HEK293T (cell line): ENCODE results near the gene PXMP4.

Experiments used
- CTCF ChIA-PET: fragments of 350-600 bp; formaldehyde crosslinking; extraction: SDS; loops from one replicate; lab custom pipeline; 2021; ENCODE audit warnings: antibody characterized with exemption, inconsistent platforms; lab: Yijun Ruan, JAX
- POLR2A ChIA-PET: fragments of 350-600 bp; formaldehyde crosslinking; extraction: SDS; loops from one replicate; lab custom pipeline; 2020; ENCODE audit warnings: antibody characterized with exemption, inconsistent platforms; lab: Yijun Ruan, JAX
- DNase-seq: peaks from one replicate; pipeline ENCODE4 v3.0.0; 2012; ENCODE audit warnings: mixed read lengths; ENCODE audit errors: extremely low spot score
- ARNT ChIP-seq: fragments of 450-650 bp; IDR thresholded peaks from 2 replicates; pipeline ENCODE4 v1.6.1; 2017; ENCODE audit warnings: mild to moderate bottlenecking
- BHLHE40 ChIP-seq: fragments of 450-650 bp; IDR thresholded peaks from 2 replicates; pipeline ENCODE4 v1.6.1; 2016; ENCODE audit warnings: mild to moderate bottlenecking, moderate library complexity, borderline replicate concordance
- CTBP1 ChIP-seq: fragments of 450-650 bp; IDR thresholded peaks from 2 replicates; pipeline ENCODE4 v1.6.1; 2016; ENCODE audit warnings: borderline replicate concordance
- ELF4 ChIP-seq: fragments of 450-650 bp; IDR thresholded peaks from 2 replicates; pipeline ENCODE4 v1.6.1; 2017; ENCODE audit warnings: antibody characterized with exemption
- FOXA1 ChIP-seq: fragments of 450-650 bp; IDR thresholded peaks from 2 replicates; pipeline ENCODE4 v1.6.1; 2016; ENCODE audit warnings: mild to moderate bottlenecking
- FOXK2 ChIP-seq: fragments of 450-650 bp; IDR thresholded peaks from 2 replicates; pipeline ENCODE4 v1.6.1; 2016; ENCODE audit warnings: mild to moderate bottlenecking
- FOXM1 ChIP-seq: fragments of 450-650 bp; IDR thresholded peaks from 2 replicates; pipeline ENCODE4 v1.6.1; 2017; ENCODE audit warnings: mild to moderate bottlenecking, borderline replicate concordance
- HDGF ChIP-seq: fragments of 450-650 bp; IDR thresholded peaks from 2 replicates; pipeline ENCODE4 v1.6.1; 2017; ENCODE audit warnings: antibody characterized with exemption, borderline replicate concordance
- L3MBTL2 ChIP-seq: fragments of 450-650 bp; conservative IDR thresholded peaks from 2 replicates; pipeline ENCODE4 v1.6.1; 2016; ENCODE audit warnings: mild to moderate bottlenecking
- LEF1 ChIP-seq: fragments of 450-650 bp; IDR thresholded peaks from 2 replicates; pipeline ENCODE4 v1.6.1; 2017; ENCODE audit warnings: mild to moderate bottlenecking, borderline replicate concordance
- NFRKB ChIP-seq: fragments of 450-650 bp; IDR thresholded peaks from 2 replicates; pipeline ENCODE4 v1.6.1; 2016; ENCODE audit warnings: mild to moderate bottlenecking, moderate library complexity
- PKNOX1 ChIP-seq: fragments of 450-650 bp; IDR thresholded peaks from 2 replicates; pipeline ENCODE4 v1.6.1; 2016
- SP1 ChIP-seq: fragments of 450-650 bp; IDR thresholded peaks from 2 replicates; pipeline ENCODE4 v1.6.1; 2017
- SUZ12 ChIP-seq: fragments of 450-650 bp; IDR thresholded peaks from 2 replicates; pipeline ENCODE4 v1.6.1; 2016; ENCODE audit warnings: mild to moderate bottlenecking
- TARDBP ChIP-seq: fragments of 450-650 bp; IDR thresholded peaks from 2 replicates; pipeline ENCODE4 v1.6.1; 2016
- ZNF384 ChIP-seq: fragments of 450-650 bp; IDR thresholded peaks from 2 replicates; pipeline ENCODE4 v1.6.1; 2016

Gene PXMP4

GRCh38 chr20:33688938-33689424 is 31.1 kb downstream of the PXMP4 start:
- TF ChIP-seq PKNOX1: no peak
- no peak for TF ChIP-seq ELF4
- ChIA-PET CTCF (no interaction called here), POLR2A (interaction anchor here (1.1 kb wide), 2 partner anchors 26 to 31 kb away, joined by 3 read pairs; partner anchors contain the start of gene PXMP4)
- no peak for DNase-seq

DNA sequence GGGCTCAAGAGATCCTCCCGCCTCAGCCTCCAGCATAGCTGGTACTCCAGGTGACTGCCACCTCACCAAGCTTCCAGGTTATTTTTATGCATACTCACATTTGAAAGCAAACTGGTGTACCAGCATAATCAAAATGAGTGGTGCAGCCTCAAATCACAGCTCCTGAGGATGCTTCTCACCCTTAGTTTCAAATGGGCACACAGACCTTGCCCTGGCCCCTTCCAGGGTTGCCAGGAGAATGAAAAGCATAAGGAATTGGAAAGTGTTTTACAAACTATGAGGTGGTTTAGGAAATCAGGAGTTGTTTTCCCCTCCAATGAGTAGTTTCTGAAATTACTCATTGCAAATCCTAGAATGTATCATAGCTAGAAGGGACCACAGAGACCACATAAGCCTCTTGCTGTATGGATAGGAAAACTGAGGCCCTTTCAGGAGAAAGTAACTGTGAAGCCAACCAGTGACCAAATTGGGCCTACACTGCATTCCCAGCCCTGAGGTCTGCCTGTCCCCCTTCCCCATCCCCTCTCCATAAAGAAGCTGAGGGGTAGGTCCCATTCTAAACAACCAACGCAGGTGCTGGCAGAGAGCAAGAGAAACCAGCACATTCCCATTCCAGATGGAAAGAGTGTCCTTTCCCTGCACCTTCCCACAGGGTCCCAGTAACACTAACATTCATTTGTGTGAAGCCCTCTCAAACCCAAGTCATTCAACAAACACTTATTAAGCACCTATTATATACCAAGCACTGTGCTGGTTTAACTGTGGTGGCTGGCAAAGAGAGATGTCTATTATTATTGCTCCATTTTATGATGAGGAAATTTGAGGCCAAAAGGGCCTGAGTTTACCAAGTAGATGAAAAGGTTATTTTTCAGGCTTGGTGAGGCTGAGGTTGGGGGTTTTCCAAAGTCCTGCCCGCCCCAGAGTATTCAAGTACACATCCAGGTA is 31.8 kb downstream of the PXMP4 start:
- DNase-seq: no peak
- TF ChIP-seq TARDBP: no peak
- TF ChIP-seq HDGF: no peak
- no peak for TF ChIP-seq FOXA1
- TF ChIP-seq FOXM1: no peak
- no peak for TF ChIP-seq CTBP1
- TF ChIP-seq SUZ12: no peak
- TF ChIP-seq BHLHE40: no peak
- no peak for TF ChIP-seq L3MBTL2
- POLR2A ChIA-PET: interaction anchor here (1.1 to 1.6 kb wide), 3 partner anchors 25 to 32 kb away, joined by 3 to 5 read pairs (median 3); partner anchors contain the start of gene PXMP4
- CTCF ChIA-PET: interaction anchor here (0.6 to 0.7 kb wide), 2 partner anchors 590 to 756 kb away, joined by 4 to 7 read pairs; no protein-coding TSS in a partner anchor

GRCh38 chr20:33687370-33687915 is 32.7 kb downstream of the PXMP4 start:
- TF ChIP-seq SP1: no peak
- no peak for TF ChIP-seq SUZ12
- TF ChIP-seq FOXA1: no peak
- TF ChIP-seq PKNOX1: no peak
- CTCF ChIA-PET: interaction anchor here (0.6 to 0.7 kb wide), 2 partner anchors 591 to 755 kb away, joined by 4 to 7 read pairs; no protein-coding TSS in a partner anchor
- no peak for DNase-seq
- POLR2A ChIA-PET: interaction anchor here (1.2 to 1.6 kb wide), 3 partner anchors 13 to 44 kb away, joined by 3 to 8 read pairs (median 5); partner anchors contain the start of genes NECAB3 and ZNF341

GRCh38 chr20:33686984-33687366 is 33.1 kb downstream of the PXMP4 start:
- ChIA-PET CTCF (interaction anchor here (0.7 kb wide), 2 partner anchors 9 to 754 kb away, joined by 3 to 4 read pairs; no protein-coding TSS in a partner anchor), POLR2A (interaction anchor here (1.2 to 1.6 kb wide), 3 partner anchors 13 to 45 kb away, joined by 3 to 8 read pairs (median 5); partner anchors contain the start of genes NECAB3 and ZNF341)
- no peak for DNase-seq
- TF ChIP-seq FOXM1: no peak
- no peak for TF ChIP-seq ARNT
- TF ChIP-seq SUZ12: no peak
- TF ChIP-seq FOXK2: no peak
- TF ChIP-seq L3MBTL2: no peak
- TF ChIP-seq LEF1: no peak
- no peak for TF ChIP-seq ZNF384
- TF ChIP-seq SP1: no peak
- TF ChIP-seq NFRKB: no peak
- no peak for TF ChIP-seq FOXA1
- TF ChIP-seq PKNOX1: no peak
- TF ChIP-seq HDGF: no peak
- no peak for TF ChIP-seq ELF4
- TF ChIP-seq TARDBP: no peak
- no peak for TF ChIP-seq BHLHE40
- TF ChIP-seq CTBP1: no peak

- ChIA-PET POLR2A (interaction anchor here (1.2 to 2.7 kb wide), 6 partner anchors 8 to 46 kb away, joined by 3 to 20 read pairs (median 6); partner anchors contain the start of genes NECAB3 and ZNF341), CTCF (interaction anchor here (0.7 kb wide), 1 partner anchor 9 kb away, joined by 3 read pairs; no protein-coding TSS in a partner anchor)
- no peak for TF ChIP-seq FOXK2
- peak; percentile 61; the same call in 1 of the 2 replicates for TF ChIP-seq L3MBTL2
- DNase-seq: peak; percentile 95
Measured at GRCh38 chr20:33686100-33686983, 33.8 kb downstream of the PXMP4 start, which contains the start of gene E2F1. E2F1 (minus strand) TSS chr20:33686385; CDS start chr20:33686264, 121 bp downstream.
